ENCODE measurements around the gene UQCC2. TPM values are rescaled to one million over a fixed set of nuclear protein-coding genes. Genes with fewer than 3 reads are reported as not detected.
A peak's percentile ranks its signal among the peaks of the same experiment; 100 is the strongest.

The UQCC2 gene
- total RNA-seq = 100 to 1,000 TPM in 1 of 9 donors, 10 to 100 TPM in 7, 1 to 10 TPM in 1; 7.4 to 126 (median 53.9) TPM
- 100 to 1,000 TPM in 2 of 3 donors, 10 to 100 TPM in 1; 74.9 to 214 (median 168) TPM for polyA plus RNA-seq
- long read RNA-seq, donor 1, full-length matches to known transcripts = 97 of 97 reads
- long read RNA-seq, donor 1, partial matches to known transcripts = 0 of 97 reads
- long read RNA-seq, donor 1, other reads (novel, unspliced or antisense) = 0 of 97 reads
- long read RNA-seq, donor 2, full-length matches to known transcripts = 54 of 54 reads
- long read RNA-seq, donor 2, partial matches to known transcripts = 0 of 54 reads
- long read RNA-seq, donor 2, other reads (novel, unspliced or antisense) = 0 of 54 reads
- long read RNA-seq, donor 3, full-length matches to known transcripts = 68 of 73 reads
- long read RNA-seq, donor 3, partial matches to known transcripts = 5 of 73 reads
- long read RNA-seq, donor 3, other reads (novel, unspliced or antisense) = 0 of 73 reads
- long read RNA-seq, donor 4, full-length matches to known transcripts = 60 of 60 reads
- long read RNA-seq, donor 4, partial matches to known transcripts = 0 of 60 reads
- long read RNA-seq, donor 4, other reads (novel, unspliced or antisense) = 0 of 60 reads
- long read RNA-seq, donor 5, transcript UQCC2-204 (4 exons, 1,314 nt) = major isoform, 60 of 71 reads
- long read RNA-seq, donor 5, partial matches to known transcripts = 6 of 71 reads
- long read RNA-seq, donor 5, other reads (novel, unspliced or antisense) = 4 of 71 reads
- long read RNA-seq, donor 6, transcript UQCC2-204 (4 exons, 1,314 nt) = major isoform, 53 of 54 reads
- long read RNA-seq, donor 6, partial matches to known transcripts = 0 of 54 reads
- long read RNA-seq, donor 6, other reads (novel, unspliced or antisense) = 1 of 54 reads
- long read RNA-seq, donor 7, full-length matches to known transcripts = 53 of 53 reads
- long read RNA-seq, donor 7, partial matches to known transcripts = 0 of 53 reads
- long read RNA-seq, donor 7, other reads (novel, unspliced or antisense) = 0 of 53 reads
- long read RNA-seq, donor 8, full-length matches to known transcripts = 76 of 76 reads
- long read RNA-seq, donor 8, partial matches to known transcripts = 0 of 76 reads
- long read RNA-seq, donor 8, other reads (novel, unspliced or antisense) = 0 of 76 reads
- long read RNA-seq, donor 9, full-length matches to known transcripts = 67 of 67 reads
- long read RNA-seq, donor 9, partial matches to known transcripts = 0 of 67 reads
- long read RNA-seq, donor 9, other reads (novel, unspliced or antisense) = 0 of 67 reads
- long read RNA-seq, donor 10, full-length matches to known transcripts = 40 of 40 reads
- long read RNA-seq, donor 10, partial matches to known transcripts = 0 of 40 reads
- long read RNA-seq, donor 10, other reads (novel, unspliced or antisense) = 0 of 40 reads

- Histone ChIP-seq H3K4me1 (replicated peaks in 1 of 2) (peaks cover 3 to 25% of the 10 kb centered on the region in 2 donors), H3K36me3 (replicated peaks in 1 of 2) (peaks cover 0 to 15% of the 10 kb centered on the region in 2 donors), H3K27me3 (no peaks in the 10 kb centered on the region), H3K4me3 (peak within 1 kb of the TSS; percentile 73 to 94 (median 84)), H3K9me3 (replicated peaks in 1 of 3) (no peaks in the 10 kb centered on the region), H3K27ac (peak within 1 kb of the TSS; percentile 76 to 96 (median 86))
- peak; percentile 96 to 98 (median 97) for DNase-seq
- intact Hi-C loops (cut with DNase I) = no loop called here
- WGBS, 4 donors = 1 to 10% (median 3%) methylated on average over 14 to 73 of the region's 73 CpGs
- TF ChIP-seq CTCF (IDR thresholded peaks at IDR 0.05) (peak; percentile 35 to 65 (median 58)), POLR2A (IDR thresholded peaks at IDR 0.05) (peak; percentile 43 to 47)
Observed at GRCh38 chr6:33711140-33712129, at the start of gene UQCC2. TSS of gene UQCC2 (minus strand) at chr6:33711700. CDS start at chr6:33711686, 14 bp downstream.

- no peak for DNase-seq
- Histone ChIP-seq H3K9me3 (replicated peaks in 1 of 3) (no peaks in the 10 kb centered on the region), H3K36me3 (replicated peaks in 1 of 2) (no peaks in the 10 kb centered on the region), H3K4me3 (no peak overlapping the region), H3K27me3 (no peaks in the 10 kb centered on the region), H3K27ac (no peak overlapping the region), H3K4me1 (replicated peaks in 1 of 2) (peaks cover 3 to 17% of the 10 kb centered on the region in 2 donors)
- TF ChIP-seq POLR2A (IDR thresholded peaks at IDR 0.05) (no peak), CTCF (IDR thresholded peaks at IDR 0.05) (no peak)
- intact Hi-C loops (cut with DNase I) = loop anchor here in 1 of 2 donors (5.0 kb wide), 1 partner anchor 173 kb away; no protein-coding TSS in a partner anchor
- 90 to 92% (median 90%) methylated on average over 9 of the region's 9 CpGs for WGBS, 4 donors
Observed at GRCh38 chr6:33759887-33760629, 48.6 kb upstream of the UQCC2 start.

- TF ChIP-seq POLR2A (IDR thresholded peaks at IDR 0.05) (no peak), CTCF (IDR thresholded peaks at IDR 0.05) (no peak)
- intact Hi-C loops (cut with DNase I) = no loop called here
- Histone ChIP-seq H3K27ac (no peak overlapping the region), H3K36me3 (replicated peaks in 1 of 2) (no peaks in the 10 kb centered on the region), H3K4me3 (no peak overlapping the region), H3K9me3 (replicated peaks in 1 of 3) (no peaks in the 10 kb centered on the region), H3K27me3 (no peaks in the 10 kb centered on the region), H3K4me1 (replicated peaks in 1 of 2) (peaks cover 3 to 17% of the 10 kb centered on the region in 2 donors)
- 70 to 80% (median 77%) methylated on average over 7 of the region's 7 CpGs for WGBS, 4 donors
- no peak for DNase-seq
Observed at GRCh38 chr6:33758815-33759216, 47.3 kb upstream of the UQCC2 start.
